HCT116 (cell line): ENCODE measurements around the gene EEFSEC. TPM values are rescaled to one million over a fixed set of nuclear protein-coding genes. Genes with fewer than 3 reads are reported as not detected.

Experiments used
- ATAC-seq: fragments of 200-7000 bp; cut with Tn5 transposase; 2 replicates; pipeline ENCODE4 v1.9.1; 2020; ENCODE audit warnings: mild to moderate bottlenecking, moderate library complexity
- BruUV-seq: library from RNA; stranded (reverse); fragments of 400-500 nt; replicated peaks from 2 replicates; lab custom pipeline; 2021; lab: Mats Ljungman, UMichigan
- CTCF ChIA-PET: fragments of 300-600 bp; sonication (Branson Sonifier 250); formaldehyde crosslinking; loops from one replicate; lab custom pipeline; 2021; ENCODE audit warnings: antibody characterized with exemption; lab: Charles Lee
- POLR2A ChIA-PET: fragments of 300-600, 350-600 bp; sonication (Branson Sonifier 250); formaldehyde crosslinking; loops from one replicate; lab custom pipeline; 2021; ENCODE audit warnings: antibody characterized with exemption; lab: Charles Lee
- RAD21 ChIA-PET, 2 experiments: fragments of 300-600 bp; sonication (Branson Sonifier 250); formaldehyde crosslinking; loops; one replicate each; lab custom pipeline; 2023; ENCODE audit warnings: low total read pairs in 2 of 2; ENCODE audit not compliant: uncharacterized antibody in 2 of 2, unreplicated experiment in 2 of 2, low non-redundant PET in 1 of 2; lab: Charles Lee
- DNase-seq: peaks from one replicate; pipeline ENCODE4 v3.0.0-alpha.2; 2010; ENCODE audit warnings: low read depth, low spot score
- H2AFZ ChIP-seq: fragments of 200-600 bp; shearing (Covaris generic), sonication (generic); 2 replicates; pipeline ENCODE4 v1.6.1; 2017; ENCODE audit warnings: low read depth, mixed run types, mixed read lengths, antibody characterized with exemption, low read length; ENCODE audit not compliant: poor library complexity, severe bottlenecking
- H3K27ac ChIP-seq: 2 replicates; pipeline ENCODE4 v1.5.1; 2012; ENCODE audit warnings: low read depth, low read length
- H3K27me3 ChIP-seq: fragments of 200-600 bp; sonication (generic); 2 replicates; pipeline ENCODE4 v1.6.1; 2016; ENCODE audit warnings: mixed run types, low read length, mixed read lengths; ENCODE audit not compliant: insufficient read depth
- H3K36me3 ChIP-seq, 2 experiments: fragments of 200-500 bp in 1 of 2; fragments of 200-600 bp in 1 of 2; sonication (Bioruptor generic) in 1 of 2; sonication (generic) in 1 of 2; 2 replicates each; pipeline versions ENCODE4 v1.5.1 to v1.6.1; 2014 to 2016; ENCODE audit warnings: low read length in 2 of 2, inconsistent platforms in 1 of 2, mixed read lengths in 1 of 2, mixed run types in 1 of 2; ENCODE audit not compliant: insufficient read depth in 2 of 2, control insufficient read depth in 1 of 2
- H3K4me1 ChIP-seq, 2 experiments: fragments of 200-600 bp in 1 of 2; sonication (generic) in 1 of 2; 2 replicates each; pipeline versions ENCODE4 v1.5.1 to v1.6.1; 2012 to 2017; ENCODE audit warnings: low read length in 2 of 2, inconsistent platforms in 1 of 2, mild to moderate bottlenecking in 1 of 2, mixed read lengths in 1 of 2, mixed run types in 1 of 2, moderate library complexity in 1 of 2; ENCODE audit not compliant: insufficient read depth in 2 of 2, control insufficient read depth in 1 of 2
- H3K4me2 ChIP-seq: fragments of 200-600 bp; sonication (generic); 2 replicates; pipeline ENCODE4 v1.6.1; 2017; ENCODE audit warnings: mixed run types, low read length, mixed read lengths
- H3K4me3 ChIP-seq, 2 experiments: fragments of 200-600 bp in 1 of 2; sonication (generic) in 1 of 2; replicated peaks in 1 of 2; 2 replicates each; pipeline ENCODE4 v1.5.1; 2011 to 2016; ENCODE audit warnings: low read length in 2 of 2, control low read depth in 1 of 2, low read depth in 1 of 2, mild to moderate bottlenecking in 1 of 2, mixed read lengths in 1 of 2, mixed run types in 1 of 2
- H3K79me2 ChIP-seq: fragments of 200-600 bp; sonication (generic); 2 replicates; pipeline ENCODE4 v1.6.1; 2017; ENCODE audit warnings: mild to moderate bottlenecking, mixed run types, low read length, moderate library complexity, mixed read lengths; ENCODE audit not compliant: insufficient read depth
- H3K9ac ChIP-seq: fragments of 200-600 bp; sonication (generic); 2 replicates; pipeline ENCODE4 v1.6.1; 2016; ENCODE audit warnings: low read length, mixed read lengths
- H3K9me2 ChIP-seq: fragments of 200-600 bp; sonication (generic), shearing (Covaris generic); 2 replicates; pipeline ENCODE4 v1.6.1; 2017; ENCODE audit warnings: mixed run types, mild to moderate bottlenecking, moderate library complexity; ENCODE audit not compliant: insufficient read depth
- H3K9me3 ChIP-seq, 2 experiments: fragments of 200-500 bp in 1 of 2; fragments of 200-600 bp in 1 of 2; sonication (Bioruptor generic) in 1 of 2; sonication (generic) in 1 of 2; 2 replicates each; pipeline ENCODE4 v1.6.1; 2014 to 2017; ENCODE audit warnings: low read length in 2 of 2, mixed read lengths in 2 of 2, inconsistent platforms in 1 of 2, low read depth in 1 of 2, mild to moderate bottlenecking in 1 of 2, mixed run types in 1 of 2, moderate library complexity in 1 of 2; ENCODE audit not compliant: control insufficient read depth in 1 of 2, insufficient read depth in 1 of 2
- H4K20me1 ChIP-seq: fragments of 200-600 bp; sonication (generic), shearing (Covaris generic); 2 replicates; pipeline ENCODE4 v1.6.1; 2017; ENCODE audit warnings: mixed run types, mild to moderate bottlenecking, moderate library complexity; ENCODE audit not compliant: insufficient read depth
- CBX3 ChIP-seq: IDR thresholded peaks from 2 replicates; pipeline ENCODE4 v1.6.1; 2012; ENCODE audit warnings: low read depth
- CTCF ChIP-seq, 3 experiments: fragments of 200-600 bp in 1 of 3; sonication (generic) in 1 of 3; IDR thresholded peaks in 2 of 3; conservative IDR thresholded peaks in 1 of 3; 2 replicates each; pipeline ENCODE4 v1.5.1; 2012 to 2017; ENCODE audit warnings: low read depth in 2 of 3, low read length in 2 of 3, antibody characterized with exemption in 1 of 3, borderline replicate concordance in 1 of 3, control low read depth in 1 of 3, mild to moderate bottlenecking in 1 of 3, mixed read lengths in 1 of 3, mixed run types in 1 of 3, moderate library complexity in 1 of 3; ENCODE audit not compliant: insufficient read depth in 1 of 3
- EGR1 ChIP-seq: IDR thresholded peaks from 2 replicates; pipeline ENCODE4 v1.6.1; 2012; ENCODE audit warnings: low read depth
- ELF1 ChIP-seq: IDR thresholded peaks from 2 replicates; pipeline ENCODE4 v1.6.1; 2012; ENCODE audit warnings: low read depth, borderline replicate concordance
- POLR2AphosphoS5 ChIP-seq: IDR thresholded peaks from 2 replicates; pipeline ENCODE4 v1.6.1; 2011; ENCODE audit warnings: mild to moderate bottlenecking, low read depth, low read length, moderate library complexity
- RAD21 ChIP-seq: IDR thresholded peaks from 2 replicates; pipeline ENCODE4 v1.6.1; 2012; ENCODE audit warnings: low read depth, mild to moderate bottlenecking
- SIN3A ChIP-seq: IDR thresholded peaks from 2 replicates; pipeline ENCODE4 v1.6.1; 2012; ENCODE audit warnings: low read depth
- SP1 ChIP-seq: IDR thresholded peaks from 2 replicates; pipeline ENCODE4 v1.6.1; 2012; ENCODE audit warnings: low read depth
- TCF7L2 ChIP-seq: IDR thresholded peaks from 2 replicates; pipeline ENCODE4 v1.7.0; 2011; ENCODE audit warnings: borderline replicate concordance, inconsistent platforms; ENCODE audit not compliant: insufficient read depth, insufficient read length; ENCODE audit errors: extremely low read depth
- ZFX ChIP-seq: fragments of 450-650 bp; IDR thresholded peaks from 2 replicates; pipeline ENCODE4 v1.6.1; 2017
- ZNF274 ChIP-seq: fragments of 200-500 bp; sonication (Bioruptor generic); IDR thresholded peaks from 2 replicates; pipeline ENCODE4 v1.6.1; 2014; ENCODE audit warnings: mild to moderate bottlenecking, low read depth, low read length, inconsistent platforms
- intact Hi-C: fragments of 100-400 bp; cut with micrococcal nuclease; formaldehyde crosslinking; loops from 2 replicates; pipeline ENCODE4 v1.10.0; 2022
- total RNA-seq: library from RNA; stranded (reverse); gene quantifications from one replicate; pipeline ENCODE4 v1.2.1, GENCODE V29; 2021; ENCODE audit not compliant: unreplicated experiment
- TF ChIP-seq, protein P1 (sequence below): IDR thresholded peaks from 2 replicates; pipeline ENCODE4 v1.6.1; 2012; ENCODE audit warnings: low read depth
- TF ChIP-seq, protein P2 (sequence below): IDR thresholded peaks from 2 replicates; pipeline ENCODE4 v1.6.1; 2012

The EEFSEC gene
- total RNA-seq, 1 experiment from 2014 or later = 16.1 TPM

GRCh38 chr3:128320551-128321340, 167.5 kb downstream of the EEFSEC start:
- ChIA-PET POLR2A (no interaction called here), RAD21 (no interaction called here), CTCF (interaction anchor here (2.2 kb wide), 1 partner anchor 13 kb away, joined by 8 read pairs; no protein-coding TSS in a partner anchor)
- H3K9ac ChIP-seq = no peak overlapping the region
- no peak overlapping the region for H3K27ac ChIP-seq
- no peaks in the 10 kb centered on the region for H3K9me2 ChIP-seq
- no peak overlapping the region for H3K4me2 ChIP-seq
- H3K4me3 ChIP-seq = no peak overlapping the region
- no peaks in the 10 kb centered on the region for H3K9me3 ChIP-seq
- H3K27me3 ChIP-seq = no peaks in the 10 kb centered on the region
- no TSS peak for BruUV-seq
- no peaks in the 10 kb centered on the region for H3K79me2 ChIP-seq
- H3K4me1 ChIP-seq = no peaks in the 10 kb centered on the region
- H3K36me3 ChIP-seq = no peaks in the 10 kb centered on the region
- no peak for DNase-seq
- no peak for TF ChIP-seq POLR2AphosphoS5
- H2AFZ ChIP-seq = no peak overlapping the region
- ATAC-seq = no peak
- intact Hi-C loops = no loop called here
- no peaks in the 10 kb centered on the region for H4K20me1 ChIP-seq

DNA sequence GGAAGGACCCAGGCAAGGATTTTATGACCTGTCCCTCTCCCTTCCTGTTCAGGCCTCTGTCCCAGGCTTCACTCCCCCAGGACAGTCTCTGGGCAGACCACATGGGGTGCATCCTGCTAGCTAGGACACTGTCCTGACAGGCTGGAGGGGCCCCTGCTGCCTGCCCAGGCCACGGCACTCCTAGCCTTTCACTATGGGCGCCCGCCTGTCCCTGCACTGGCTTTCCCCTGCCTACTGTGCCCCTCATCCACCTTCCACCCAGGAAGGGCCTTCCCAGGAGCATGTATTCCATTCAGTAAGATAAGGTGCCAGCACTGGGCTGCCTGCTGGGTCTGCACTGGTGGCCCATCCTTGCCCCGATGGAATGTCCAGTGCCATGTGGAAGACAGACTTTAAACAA, 168.1 kb downstream of the EEFSEC start:
- Histone ChIP-seq H3K36me3 (no peaks in the 10 kb centered on the region), H3K4me1 (no peaks in the 10 kb centered on the region), H3K4me3 (no peak overlapping the region), H3K9me2 (no peaks in the 10 kb centered on the region), H3K9ac (no peak overlapping the region), H3K9me3 (no peaks in the 10 kb centered on the region), H3K27me3 (no peaks in the 10 kb centered on the region), H2AFZ (no peak overlapping the region), H3K4me2 (no peak overlapping the region), H4K20me1 (no peaks in the 10 kb centered on the region), H3K27ac (no peak overlapping the region), H3K79me2 (no peaks in the 10 kb centered on the region)
- no TSS peak for BruUV-seq
- ChIA-PET RAD21 (interaction anchor here in 1 of 2 experiments (1.0 kb wide), 1 partner anchor 151 kb away, joined by 3 read pairs; no protein-coding TSS in a partner anchor), CTCF (interaction anchor here (1.0 to 2.2 kb wide), 4 partner anchors 12 to 226 kb away, joined by 3 to 9 read pairs (median 6); no protein-coding TSS in a partner anchor), POLR2A (no interaction called here)
- intact Hi-C loops = no loop called here
- ATAC-seq (no peak), DNase-seq (no peak)
- TF ChIP-seq, protein P1, sequence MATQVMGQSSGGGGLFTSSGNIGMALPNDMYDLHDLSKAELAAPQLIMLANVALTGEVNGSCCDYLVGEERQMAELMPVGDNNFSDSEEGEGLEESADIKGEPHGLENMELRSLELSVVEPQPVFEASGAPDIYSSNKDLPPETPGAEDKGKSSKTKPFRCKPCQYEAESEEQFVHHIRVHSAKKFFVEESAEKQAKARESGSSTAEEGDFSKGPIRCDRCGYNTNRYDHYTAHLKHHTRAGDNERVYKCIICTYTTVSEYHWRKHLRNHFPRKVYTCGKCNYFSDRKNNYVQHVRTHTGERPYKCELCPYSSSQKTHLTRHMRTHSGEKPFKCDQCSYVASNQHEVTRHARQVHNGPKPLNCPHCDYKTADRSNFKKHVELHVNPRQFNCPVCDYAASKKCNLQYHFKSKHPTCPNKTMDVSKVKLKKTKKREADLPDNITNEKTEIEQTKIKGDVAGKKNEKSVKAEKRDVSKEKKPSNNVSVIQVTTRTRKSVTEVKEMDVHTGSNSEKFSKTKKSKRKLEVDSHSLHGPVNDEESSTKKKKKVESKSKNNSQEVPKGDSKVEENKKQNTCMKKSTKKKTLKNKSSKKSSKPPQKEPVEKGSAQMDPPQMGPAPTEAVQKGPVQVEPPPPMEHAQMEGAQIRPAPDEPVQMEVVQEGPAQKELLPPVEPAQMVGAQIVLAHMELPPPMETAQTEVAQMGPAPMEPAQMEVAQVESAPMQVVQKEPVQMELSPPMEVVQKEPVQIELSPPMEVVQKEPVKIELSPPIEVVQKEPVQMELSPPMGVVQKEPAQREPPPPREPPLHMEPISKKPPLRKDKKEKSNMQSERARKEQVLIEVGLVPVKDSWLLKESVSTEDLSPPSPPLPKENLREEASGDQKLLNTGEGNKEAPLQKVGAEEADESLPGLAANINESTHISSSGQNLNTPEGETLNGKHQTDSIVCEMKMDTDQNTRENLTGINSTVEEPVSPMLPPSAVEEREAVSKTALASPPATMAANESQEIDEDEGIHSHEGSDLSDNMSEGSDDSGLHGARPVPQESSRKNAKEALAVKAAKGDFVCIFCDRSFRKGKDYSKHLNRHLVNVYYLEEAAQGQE = no peak
- no peak for TF ChIP-seq ZFX
- TF ChIP-seq RAD21 = no peak
- no peak for TF ChIP-seq TCF7L2
- TF ChIP-seq SIN3A = no peak
- no peak for TF ChIP-seq ELF1
- TF ChIP-seq, protein P2, sequence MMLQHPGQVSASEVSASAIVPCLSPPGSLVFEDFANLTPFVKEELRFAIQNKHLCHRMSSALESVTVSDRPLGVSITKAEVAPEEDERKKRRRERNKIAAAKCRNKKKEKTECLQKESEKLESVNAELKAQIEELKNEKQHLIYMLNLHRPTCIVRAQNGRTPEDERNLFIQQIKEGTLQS = no peak
- TF ChIP-seq CBX3 = no peak
- no peak for TF ChIP-seq ZNF274
- no peak for TF ChIP-seq EGR1
- no peak for TF ChIP-seq CTCF (IDR thresholded peaks at IDR 0.05 in 2 of 3, conservative IDR thresholded peaks at IDR 0.05 in 1 of 3; ENCODE audit: borderline replicate concordance in 1 of 3, insufficient read depth in 1 of 3, low read depth in 2 of 3, low read length in 2 of 3)
- no peak for TF ChIP-seq POLR2AphosphoS5
- TF ChIP-seq SP1 = no peak
